ENCODE data around the gene SURF2. TPM values are rescaled to one million over a fixed set of nuclear protein-coding genes. Genes with fewer than 3 reads are reported as not detected.
A peak's percentile ranks its signal among the peaks of the same experiment; 100 is the strongest.
"Not testable (repeated sequence)": the region's sequence is repeated elsewhere in the genome, so short reads cannot be mapped to it uniquely, and the experiment has no call there.

Gene SURF2
- total RNA-seq, 2 donors from 2014 or later: 9.4 to 18.7 TPM

GRCh38 chr9:133333011-133333410, 23.3 kb upstream of the SURF2 start:
- no peak for DNase-seq
- H3K4me3 ChIP-seq: no peak overlapping the region
- TF ChIP-seq CTCF (IDR thresholded peaks at IDR 0.05): no peak
- peaks cover 29% of the 10 kb centered on the region for H3K36me3 ChIP-seq
- peak overlapping the region in 1 of 2 donors; percentile 70 for H3K9ac ChIP-seq (ENCODE audit: low read depth in 2 of 2, low read length in 2 of 2)
- intact Hi-C loops (cut with DNase I): no loop called here
- peaks cover 18% of the 10 kb centered on the region for H3K4me1 ChIP-seq
- no peak overlapping the region for H3K27ac ChIP-seq
- H3K27me3 ChIP-seq: no peaks in the 10 kb centered on the region
- H3K9me3 ChIP-seq: no peaks in the 10 kb centered on the region

- H3K9ac ChIP-seq (ENCODE audit: low read depth in 2 of 2, low read length in 2 of 2): peak overlapping the region; percentile 35 to 70
Measured at GRCh38 chr9:133333566-133333965, 22.8 kb upstream of the SURF2 start.

GRCh38 chr9:133334161-133334560, 22.2 kb upstream of the SURF2 start:
- Histone ChIP-seq H3K9ac (ENCODE audit: low read depth in 2 of 2, low read length in 2 of 2) (peak overlapping the region in 1 of 2 donors; percentile 83), H3K4me1 (peaks cover 18% of the 10 kb centered on the region), H3K27ac (peak overlapping the region; percentile 50), H3K4me3 (no peak overlapping the region), H3K27me3 (no peaks in the 10 kb centered on the region), H3K36me3 (peaks cover 29% of the 10 kb centered on the region), H3K9me3 (no peaks in the 10 kb centered on the region)
- intact Hi-C loops (cut with DNase I): no loop called here
- no peak for TF ChIP-seq CTCF (IDR thresholded peaks at IDR 0.05)
- DNase-seq: peak; percentile 88

More at GRCh38 chr9:133333566-133333965, 22.8 kb upstream of the SURF2 start:
- TF ChIP-seq CTCF (IDR thresholded peaks at IDR 0.05): no peak
- Histone ChIP-seq H3K4me1 (peaks cover 18% of the 10 kb centered on the region), H3K4me3 (no peak overlapping the region), H3K27ac (peak overlapping the region; percentile 50), H3K27me3 (no peaks in the 10 kb centered on the region), H3K9me3 (no peaks in the 10 kb centered on the region), H3K36me3 (peaks cover 29% of the 10 kb centered on the region)
- intact Hi-C loops (cut with DNase I): no loop called here
- DNase-seq: no peak

- H3K4me1 ChIP-seq: peaks cover 18% of the 10 kb centered on the region
- DNase-seq; intact Hi-C loops (cut with DNase I); H3K27me3 ChIP-seq; H3K9me3 ChIP-seq: not testable (repeated sequence)
- peak overlapping the region; percentile 96 for H3K4me3 ChIP-seq
- H3K9ac ChIP-seq (ENCODE audit: low read depth in 2 of 2, low read length in 2 of 2): peak overlapping the region in 1 of 2 donors; percentile 83
- peak overlapping the region; percentile 50 for H3K27ac ChIP-seq
- H3K36me3 ChIP-seq: peaks cover 29% of the 10 kb centered on the region
Measured at GRCh38 chr9:133334888-133335287, 21.5 kb upstream of the SURF2 start.

- no peak for TF ChIP-seq CTCF (IDR thresholded peaks at IDR 0.05)
- intact Hi-C loops (cut with DNase I): no loop called here
- H3K9ac ChIP-seq (ENCODE audit: low read depth in 2 of 2, low read length in 2 of 2): peak within 1 kb of the TSS; percentile 83
- peaks cover 18% of the 10 kb centered on the region for H3K4me1 ChIP-seq
- H3K36me3 ChIP-seq: peaks cover 24% of the 10 kb centered on the region
- DNase-seq: peak; percentile 94
- H3K4me3 ChIP-seq: peak within 1 kb of the TSS; percentile 96
- H3K27ac ChIP-seq: peak within 1 kb of the TSS; percentile 56
- no peaks in the 10 kb centered on the region for H3K9me3 ChIP-seq
- no peaks in the 10 kb centered on the region for H3K27me3 ChIP-seq
Measured at GRCh38 chr9:133335924-133336811, 20.2 kb upstream of the SURF2 start, which contains the start of gene SURF6. TSS of gene SURF6 (minus strand) at chr9:133336188. CDS start at chr9:133336132, 56 bp downstream.

GRCh38 chr9:133339641-133340040, 16.7 kb upstream of the SURF2 start:
- H3K27me3 ChIP-seq: no peaks in the 10 kb centered on the region
- no peak overlapping the region for H3K27ac ChIP-seq
- DNase-seq: no peak
- peaks cover 5% of the 10 kb centered on the region for H3K36me3 ChIP-seq
- no peak overlapping the region for H3K4me3 ChIP-seq
- intact Hi-C loops (cut with DNase I): no loop called here
- no peak for TF ChIP-seq CTCF (IDR thresholded peaks at IDR 0.05)
- peaks cover 7% of the 10 kb centered on the region for H3K4me1 ChIP-seq
- H3K9ac ChIP-seq (ENCODE audit: low read depth in 2 of 2, low read length in 2 of 2): no peak overlapping the region
- H3K9me3 ChIP-seq: no peaks in the 10 kb centered on the region

Measured in colonic mucosa (tissue), 4 donors.